ENCODE measurements around the gene CERS3.

CERS3 gene

DNA sequence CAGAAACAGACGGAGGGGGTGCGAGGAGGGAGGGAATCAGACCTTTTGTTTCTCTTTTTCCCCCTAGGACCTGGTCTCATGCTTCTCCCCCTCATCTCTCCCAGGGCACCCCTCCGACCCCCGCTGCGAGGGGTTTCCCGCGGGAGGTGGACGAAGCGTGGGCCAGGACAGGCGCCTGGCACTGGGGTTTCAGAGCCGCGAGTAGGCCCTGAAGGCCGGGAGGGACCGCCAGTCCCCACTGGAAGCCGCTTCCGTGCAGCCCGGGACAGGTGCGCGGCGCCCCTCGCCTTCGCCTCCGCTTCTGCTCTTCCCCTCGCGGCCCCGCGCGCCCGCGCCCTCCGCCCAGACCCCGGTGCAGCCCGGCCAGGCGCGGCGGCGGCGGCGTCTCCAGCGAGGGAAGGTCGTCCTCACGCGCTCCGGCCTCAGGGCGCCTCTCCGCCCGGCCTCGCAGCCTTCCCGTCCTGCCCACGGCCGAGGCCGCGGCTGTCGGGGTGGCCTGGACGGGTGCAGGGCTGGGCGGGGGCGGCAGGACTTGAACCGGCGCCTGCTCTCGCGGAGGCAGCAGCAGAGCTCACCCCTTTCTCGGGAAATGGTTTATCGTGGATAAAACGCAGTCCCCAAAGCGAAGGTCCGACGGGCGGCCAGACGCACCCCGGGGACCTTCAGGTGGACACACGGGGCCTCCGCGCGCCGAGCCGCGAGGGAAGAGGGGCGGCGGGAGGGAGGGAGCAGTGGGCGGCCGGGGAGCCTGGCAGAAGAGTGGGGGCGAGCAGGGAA, 155.4 kb downstream of the CERS3 start:
- DNase-seq = no peak

DNA sequence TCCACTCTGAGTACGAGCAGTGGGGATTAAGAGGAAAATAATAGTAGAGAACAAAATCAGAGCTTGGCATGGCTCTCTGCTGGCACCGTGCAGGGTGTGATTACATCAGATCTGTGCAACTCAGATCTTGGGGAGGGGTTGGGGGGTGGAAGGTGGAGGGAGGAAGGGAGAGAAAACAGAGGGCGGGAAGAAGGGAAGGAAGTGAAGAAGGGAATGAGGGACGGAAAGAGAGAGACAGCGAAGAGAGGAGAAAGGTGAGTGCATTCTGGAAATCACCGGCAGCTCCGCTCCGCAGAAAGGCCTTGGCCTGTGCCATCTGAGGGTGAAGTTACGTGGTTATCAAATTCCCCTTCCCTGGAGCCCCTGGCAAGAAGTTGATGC, 156.0 kb downstream of the CERS3 start:
- DNase-seq = no peak

DNA sequence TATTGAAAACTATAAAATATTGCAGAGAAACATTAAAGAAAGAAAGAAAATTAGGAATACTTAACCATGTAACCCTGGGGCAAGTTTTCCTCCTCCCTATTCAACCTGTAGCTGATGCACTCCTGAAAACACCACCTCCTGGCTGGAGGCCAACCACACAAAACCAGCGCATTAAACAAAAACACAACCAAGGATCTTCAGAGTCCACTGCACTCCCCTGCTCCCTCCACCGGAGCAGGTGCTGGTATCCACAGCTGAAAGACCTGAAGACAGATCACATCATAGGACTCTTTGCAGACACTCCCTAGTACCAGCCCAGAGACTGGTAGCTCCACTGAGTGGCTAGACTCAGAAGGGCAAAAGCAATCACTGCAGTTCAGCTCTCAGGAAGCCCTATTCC, 173.4 kb downstream of the CERS3 start:
- DNase-seq = no peak

DNA sequence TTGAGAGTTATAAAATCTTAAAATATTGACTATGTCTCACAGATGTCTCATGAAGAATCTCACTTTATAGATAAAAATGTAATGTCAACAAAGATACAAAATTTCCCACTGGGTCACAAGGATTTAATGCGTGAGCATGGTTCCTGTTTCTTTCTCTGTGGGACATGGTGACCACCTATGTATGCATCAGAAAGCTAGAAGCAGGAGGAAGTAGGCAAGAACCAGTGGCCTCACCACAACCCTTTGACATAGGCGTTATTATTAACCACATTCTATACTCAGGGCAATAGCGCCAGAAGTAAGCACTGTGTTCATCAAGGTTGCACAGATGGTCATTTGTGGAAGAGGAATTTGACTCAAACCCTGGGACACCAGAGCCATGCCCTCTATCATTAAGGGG, 175.3 kb downstream of the CERS3 start:
- DNase-seq = no peak

DNA sequence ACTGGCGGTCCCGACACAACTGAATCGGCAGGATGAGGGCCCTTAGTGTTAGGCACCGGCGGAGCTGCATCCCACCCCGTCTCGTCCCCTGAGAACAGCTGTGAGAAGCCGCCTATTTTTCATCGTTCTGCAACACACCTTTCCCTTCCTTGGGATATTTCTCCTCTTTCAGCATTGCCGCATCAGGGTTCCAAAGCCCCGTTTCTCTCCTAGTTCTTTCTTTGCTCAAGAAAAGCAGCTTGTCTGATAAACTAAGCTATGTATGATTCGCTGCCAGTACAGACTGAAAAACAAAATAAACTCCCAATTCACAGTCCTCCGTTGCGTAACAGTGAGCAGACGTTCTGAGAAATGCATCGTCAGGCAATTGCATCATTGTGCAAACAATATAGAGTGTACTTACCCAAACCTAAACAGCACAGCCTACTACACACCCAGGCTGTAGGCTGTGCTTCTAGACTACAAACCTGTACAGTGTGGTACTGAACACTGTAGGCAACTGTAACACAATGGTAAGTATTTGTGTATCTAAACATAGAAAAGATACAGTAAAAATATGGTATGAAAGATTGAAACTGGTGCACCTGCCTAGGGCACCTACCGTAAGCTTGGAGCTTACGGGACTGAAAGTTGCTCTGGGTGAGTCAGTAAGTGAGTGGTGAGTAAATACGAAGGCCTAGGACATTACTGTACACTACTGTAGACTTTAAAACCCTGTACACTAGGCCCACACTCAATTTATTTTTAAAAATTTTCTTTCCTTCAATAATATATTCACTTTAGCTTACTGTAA, 178.1 kb downstream of the CERS3 start:
- DNase-seq = no peak

Measured in T1000 (cell line).